IMR-90 (cell line): ENCODE data around the gene FALEC. TPM values are rescaled to one million over a fixed set of nuclear protein-coding genes. Genes with fewer than 3 reads are reported as not detected.

Source experiments
- ATAC-seq: fragments of 200-7000 bp; cut with Tn5 transposase; 2 replicates; pipeline ENCODE4 v1.9.1; 2020; ENCODE audit warnings: low read depth, mild to moderate bottlenecking, moderate library complexity
- BruUV-seq: library from RNA; stranded (reverse); fragments of 400-500 nt; replicated peaks from 2 replicates; lab custom pipeline; 2021; lab: Mats Ljungman, UMichigan
- CTCF ChIA-PET: fragments of 300-600 bp; formaldehyde crosslinking; extraction: SDS; loops from one replicate; lab custom pipeline; 2021; ENCODE audit warnings: antibody characterized with exemption; lab: Yijun Ruan, JAX
- POLR2A ChIA-PET: fragments of 300-600 bp; sonication (Branson Sonifier 250); formaldehyde crosslinking; loops from one replicate; lab custom pipeline; 2022; ENCODE audit warnings: antibody characterized with exemption; ENCODE audit not compliant: unreplicated experiment; lab: Charles Lee
- DNase-seq: peaks from one replicate; pipeline ENCODE4 v3.0.0; 2013
- H2AFZ ChIP-seq: replicated peaks from 2 replicates; pipeline ENCODE3; 2013; ENCODE audit warnings: low read length, mild to moderate bottlenecking; ENCODE audit not compliant: poor library complexity
- H2AK5ac ChIP-seq: 2 replicates; pipeline ENCODE4 v1.6.1; 2013; ENCODE audit warnings: low read depth, low read length, inconsistent platforms
- H2AK9ac ChIP-seq: replicated peaks from 2 replicates; pipeline ENCODE3; 2013; ENCODE audit warnings: mild to moderate bottlenecking, low read depth, low read length, moderate library complexity; ENCODE audit not compliant: poor library complexity
- H2BK120ac ChIP-seq: 2 replicates; pipeline ENCODE4 v1.6.1; 2013; ENCODE audit warnings: low read depth, low read length, inconsistent platforms
- H2BK15ac ChIP-seq: 3 replicates; pipeline ENCODE4 v1.6.1; 2013; ENCODE audit warnings: low read depth, low read length, inconsistent platforms
- H2BK20ac ChIP-seq: 2 replicates; pipeline ENCODE4 v1.6.1; 2013; ENCODE audit warnings: low read depth, mild to moderate bottlenecking, inconsistent platforms, low read length, moderate library complexity
- H2BK5ac ChIP-seq: 2 replicates; pipeline ENCODE4 v1.6.1; 2013; ENCODE audit warnings: mild to moderate bottlenecking, low read depth, low read length, inconsistent platforms; ENCODE audit not compliant: poor library complexity, severe bottlenecking
- H3K14ac ChIP-seq: replicated peaks from 2 replicates; pipeline ENCODE4 v1.6.1; 2013; ENCODE audit warnings: low read depth, low read length, inconsistent platforms
- H3K18ac ChIP-seq: 2 replicates; pipeline ENCODE4 v1.6.1; 2013; ENCODE audit warnings: low read depth, low read length, control low read depth
- H3K23ac ChIP-seq: 2 replicates; pipeline ENCODE4 v1.6.1; 2013; ENCODE audit warnings: low read depth, low read length, inconsistent platforms
- H3K27ac ChIP-seq: 2 replicates; pipeline ENCODE4 v1.5.1; 2013; ENCODE audit warnings: mild to moderate bottlenecking, control low read depth, low read length; ENCODE audit not compliant: insufficient read depth
- H3K27me3 ChIP-seq: 2 replicates; pipeline ENCODE4 v1.6.1; 2013; ENCODE audit warnings: low read length; ENCODE audit not compliant: control insufficient read depth, insufficient read depth
- H3K36me3 ChIP-seq: 2 replicates; pipeline ENCODE4 v1.6.1; 2013; ENCODE audit warnings: low read length, mixed read lengths; ENCODE audit not compliant: control insufficient read depth, insufficient read depth
- H3K4ac ChIP-seq: 2 replicates; pipeline ENCODE4 v1.6.1; 2013; ENCODE audit warnings: low read depth, low read length, inconsistent platforms
- H3K4me1 ChIP-seq: 2 replicates; pipeline ENCODE4 v1.6.1; 2013; ENCODE audit warnings: low read length, mixed read lengths; ENCODE audit not compliant: control insufficient read depth, insufficient read depth
- H3K4me2 ChIP-seq: 2 replicates; pipeline ENCODE4 v1.6.1; 2013; ENCODE audit warnings: low read depth, mild to moderate bottlenecking, control low read depth, low read length, moderate library complexity
- H3K4me3 ChIP-seq: 2 replicates; pipeline ENCODE4 v1.5.1; 2013; ENCODE audit warnings: low read depth, mild to moderate bottlenecking, control low read depth, low read length, moderate library complexity; ENCODE audit not compliant: insufficient read depth
- H3K56ac ChIP-seq: 2 replicates; pipeline ENCODE4 v1.6.1; 2013; ENCODE audit warnings: low read length, inconsistent platforms; ENCODE audit not compliant: insufficient read depth; ENCODE audit errors: extremely low read depth
- H3K79me1 ChIP-seq, 2 experiments: 2 replicates each; pipeline ENCODE4 v1.6.1; 2013; ENCODE audit warnings: low read length in 2 of 2, inconsistent platforms in 1 of 2, low read depth in 1 of 2
- H3K9ac ChIP-seq: 2 replicates; pipeline ENCODE4 v1.6.1; 2013; ENCODE audit warnings: low read depth, low read length, control low read depth
- H3K9me1 ChIP-seq: 2 replicates; pipeline ENCODE4 v1.6.1; 2013; ENCODE audit warnings: low read length, inconsistent platforms; ENCODE audit not compliant: insufficient read depth
- H3K9me3 ChIP-seq: 2 replicates; pipeline ENCODE4 v1.6.1; 2013; ENCODE audit warnings: low read length; ENCODE audit not compliant: control insufficient read depth, insufficient read depth
- H4K20me1 ChIP-seq: 2 replicates; pipeline ENCODE4 v1.6.1; 2013; ENCODE audit warnings: low read length, inconsistent platforms; ENCODE audit not compliant: insufficient read depth
- H4K5ac ChIP-seq: 2 replicates; pipeline ENCODE4 v1.6.1; 2013; ENCODE audit warnings: mild to moderate bottlenecking, low read depth, low read length, control low read depth
- H4K8ac ChIP-seq, 2 experiments: 2 replicates each; pipeline ENCODE4 v1.6.1; 2013; ENCODE audit warnings: low read depth in 2 of 2, low read length in 2 of 2, control low read depth in 1 of 2, inconsistent platforms in 1 of 2
- H4K91ac ChIP-seq: 2 replicates; pipeline ENCODE4 v1.6.1; 2013; ENCODE audit warnings: low read depth, low read length, inconsistent platforms; ENCODE audit not compliant: insufficient read depth
- RAD21 ChIP-seq: IDR thresholded peaks from 2 replicates; pipeline ENCODE4 v1.6.1; 2012; ENCODE audit warnings: low read length, improper control_type of control experiment
- RCOR1 ChIP-seq: IDR thresholded peaks from 2 replicates; pipeline ENCODE4 v1.6.1; 2012; ENCODE audit warnings: mild to moderate bottlenecking, low read length, improper control_type of control experiment; ENCODE audit not compliant: insufficient replicate concordance
- WGBS, 2 experiments: methylation state at CpG; one replicate each; pipeline versions ENCODE4 v1.1.5 to v1.1.7; 2013; ENCODE audit warnings: missing lambda C conversion rate in 2 of 2; ENCODE audit not compliant: insufficient read length in 1 of 2; ENCODE audit errors: extremely low coverage in 2 of 2; 5-methylcytosine and 5-hydroxymethylcytosine counted together
- dilution Hi-C: fragments of 300-500 bp; cut with HindIII; formaldehyde crosslinking; loops from one replicate; pipeline ENCODE4 v1.14.3; 2018; ENCODE audit warnings: low sequenced_read_pairs; ENCODE audit not compliant: unreplicated experiment
- in situ Hi-C: fragments of 300-500 bp; cut with MboI; formaldehyde crosslinking; loops from 3 replicates; pipeline ENCODE4 v1.14.3; 2019; ENCODE audit warnings: low sequenced_read_pairs, inconsistent platforms, mixed read lengths
- intact Hi-C: fragments of 100-400 bp; cut with micrococcal nuclease; formaldehyde crosslinking; loops from 2 replicates; pipeline ENCODE4 v1.10.0; 2022
- polyA plus RNA-seq, 3 experiments: library from polyadenylated mRNA; depleted of rRNA; stranded (reverse); fragments of >200 nt; gene quantifications; 2 replicates each; pipeline ENCODE4 v1.2.3, GENCODE V29; 2012; ENCODE audit warnings: low replicate concordance in 1 of 3
- total RNA-seq: library from RNA; depleted of rRNA; stranded (reverse); fragments of >200 nt; gene quantifications from 2 replicates; pipeline ENCODE4 v1.2.3, GENCODE V29; 2012

FALEC gene
- total and polyA plus RNA-seq, 2 of the 4 experiments (the other 2 are of a cell fraction), result not detected

DNA sequence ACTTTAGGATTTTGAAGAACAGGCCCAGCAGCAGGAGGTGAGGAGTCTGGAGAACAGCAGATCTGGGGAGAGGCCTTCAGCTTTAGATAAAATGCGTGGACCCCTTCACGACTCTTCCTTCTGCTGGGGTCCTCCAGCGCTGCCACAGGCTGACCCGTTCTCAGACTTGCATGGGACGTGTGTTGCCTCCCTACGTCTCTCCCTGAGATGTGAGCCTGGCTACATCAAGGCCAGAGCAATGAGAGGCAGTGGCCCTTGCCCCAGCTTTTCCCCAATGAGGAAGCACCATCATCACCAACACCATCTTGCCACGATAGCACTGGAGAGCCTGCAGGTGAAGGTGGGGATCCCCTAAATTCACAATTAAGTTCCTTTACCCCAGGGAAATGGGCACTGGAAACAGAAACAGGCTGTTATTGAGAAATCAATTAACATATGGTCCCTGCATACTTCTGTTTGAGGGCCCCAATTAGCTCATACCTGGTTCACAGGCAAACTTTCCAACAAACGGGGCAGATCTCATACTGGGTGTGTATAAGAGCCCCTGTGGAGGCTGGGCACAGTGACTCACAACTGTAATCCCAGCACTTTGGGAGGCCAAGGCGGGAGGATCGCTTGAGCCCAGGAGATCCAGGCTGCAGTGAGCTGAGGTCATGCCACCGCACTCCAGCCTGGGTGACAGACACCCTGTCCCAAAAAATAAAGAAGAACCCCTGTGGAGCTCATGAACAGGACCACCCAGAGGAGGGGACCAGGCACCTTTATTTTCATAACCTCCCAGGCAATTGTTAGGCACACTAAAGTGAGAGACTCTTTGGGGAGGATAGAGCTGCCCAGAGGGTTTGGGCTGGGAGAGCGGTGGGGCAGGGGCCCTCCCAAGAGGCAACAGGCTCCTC is 21.5 kb downstream of the FALEC start:
- peak overlapping the region; percentile 10; the same call in 1 of the 2 replicates for H3K23ac ChIP-seq
- peak overlapping the region; percentile 99 for H4K91ac ChIP-seq
- CTCF ChIA-PET, result interaction anchor here (0.6 to 2.7 kb wide), 3 partner anchors 11 to 21 kb away, joined by 3 to 13 read pairs (median 3); partner anchors contain the start of gene FALEC
- peak overlapping the region; percentile 96; the same call in 2 of the 3 replicates for H2BK15ac ChIP-seq
- H2BK20ac ChIP-seq, result peak overlapping the region; percentile 76
- DNase-seq (no peak), ATAC-seq (no peak)
- H4K8ac ChIP-seq, result peak overlapping the region; percentile 77 to 96
- no TSS peak for BruUV-seq
- POLR2A ChIA-PET, result interaction anchor here (0.5 to 1.0 kb wide), 2 partner anchors 9 to 459 kb away, joined by 7 read pairs; no protein-coding TSS in a partner anchor
- peak overlapping the region; percentile 86 for H2AFZ ChIP-seq
- H2AK9ac ChIP-seq, result peak overlapping the region; percentile 95
- H3K9ac ChIP-seq, result peak overlapping the region; percentile 45
- no peaks in the 10 kb centered on the region for H3K9me3 ChIP-seq
- H2AK5ac ChIP-seq, result peak overlapping the region; percentile 96
- H3K27ac ChIP-seq, result peak overlapping the region; percentile 83
- 90% methylated on average over 2 of the region's 12 CpGs; no CpG with 5 or more reads in 1 of the 2 experiments for WGBS, 2 experiments
- H3K4me2 ChIP-seq, result no peak overlapping the region
- peak overlapping the region; percentile 97 for H2BK120ac ChIP-seq
- H2BK5ac ChIP-seq, result peak overlapping the region; percentile 96
- H3K14ac ChIP-seq, result peak overlapping the region; percentile 87
- in situ Hi-C loops (no loop called here), dilution Hi-C loops (no loop called here), intact Hi-C loops (loop anchor here (10.0 kb wide), 1 partner anchor 172 kb away; the partner anchor contains the start of gene RPRD2)
- H3K79me1 ChIP-seq, result 0 out of 4 replicates have a peak, but pooled peaks cover 0 to 4% of the 10 kb centered on the region in 2 experiments
- no peak overlapping the region for H3K4me3 ChIP-seq
- no peaks in the 10 kb centered on the region for H4K20me1 ChIP-seq
- no peaks in the 10 kb centered on the region for H3K36me3 ChIP-seq
- peak overlapping the region; percentile 69 for H4K5ac ChIP-seq
- no peak for TF ChIP-seq RCOR1
- no peak for TF ChIP-seq RAD21
- peaks cover 23% of the 10 kb centered on the region for H3K9me1 ChIP-seq
- H3K4ac ChIP-seq, result peak overlapping the region; percentile 94
- peak overlapping the region; percentile 78 for H3K18ac ChIP-seq
- H3K27me3 ChIP-seq, result no peaks in the 10 kb centered on the region
- peak overlapping the region; percentile 59; the same call in 1 of the 2 replicates for H3K56ac ChIP-seq
- peaks cover 30% of the 10 kb centered on the region for H3K4me1 ChIP-seq
